ENCODE measurements around the gene FBLL1. TPM values are rescaled to one million over a fixed set of nuclear protein-coding genes. Genes with fewer than 3 reads are reported as not detected.
A peak's percentile ranks its signal among the peaks of the same experiment; 100 is the strongest.
"Not testable (repeated sequence)": the region's sequence is repeated elsewhere in the genome, so short reads cannot be mapped to it uniquely, and the experiment has no call there.

FBLL1 gene
- total RNA-seq, 6 experiments from 2014 or later = not detected

- H3K27me3 Mint-ChIP-seq (ENCODE audit: insufficient read depth) = peaks cover 12% of the 10 kb centered on the region
- H3K4me1 Mint-ChIP-seq (ENCODE audit: low read depth) = no peaks in the 10 kb centered on the region; the same call in 1 of the 2 replicates
- peaks cover 7% of the 10 kb centered on the region for H3K9me3 Mint-ChIP-seq
- no peak overlapping the region for H3K27ac Mint-ChIP-seq
- peaks cover 12% of the 10 kb centered on the region for H3K36me3 Mint-ChIP-seq (ENCODE audit: low read depth)
- H3K4me3 Mint-ChIP-seq = no peak overlapping the region
- no peak for DNase-seq
- TF ChIP-seq, protein P1, sequence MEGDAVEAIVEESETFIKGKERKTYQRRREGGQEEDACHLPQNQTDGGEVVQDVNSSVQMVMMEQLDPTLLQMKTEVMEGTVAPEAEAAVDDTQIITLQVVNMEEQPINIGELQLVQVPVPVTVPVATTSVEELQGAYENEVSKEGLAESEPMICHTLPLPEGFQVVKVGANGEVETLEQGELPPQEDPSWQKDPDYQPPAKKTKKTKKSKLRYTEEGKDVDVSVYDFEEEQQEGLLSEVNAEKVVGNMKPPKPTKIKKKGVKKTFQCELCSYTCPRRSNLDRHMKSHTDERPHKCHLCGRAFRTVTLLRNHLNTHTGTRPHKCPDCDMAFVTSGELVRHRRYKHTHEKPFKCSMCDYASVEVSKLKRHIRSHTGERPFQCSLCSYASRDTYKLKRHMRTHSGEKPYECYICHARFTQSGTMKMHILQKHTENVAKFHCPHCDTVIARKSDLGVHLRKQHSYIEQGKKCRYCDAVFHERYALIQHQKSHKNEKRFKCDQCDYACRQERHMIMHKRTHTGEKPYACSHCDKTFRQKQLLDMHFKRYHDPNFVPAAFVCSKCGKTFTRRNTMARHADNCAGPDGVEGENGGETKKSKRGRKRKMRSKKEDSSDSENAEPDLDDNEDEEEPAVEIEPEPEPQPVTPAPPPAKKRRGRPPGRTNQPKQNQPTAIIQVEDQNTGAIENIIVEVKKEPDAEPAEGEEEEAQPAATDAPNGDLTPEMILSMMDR (IDR thresholded peaks at IDR 0.05) = no peak
Observed at GRCh38 chr5:168527756-168528295, 1.3 kb upstream of the FBLL1 start.

- Mint-ChIP-seq H3K27me3 (ENCODE audit: insufficient read depth) (peaks cover 11% of the 10 kb centered on the region), H3K36me3 (ENCODE audit: low read depth) (peaks cover 12% of the 10 kb centered on the region), H3K9me3 (peaks cover 7% of the 10 kb centered on the region), H3K4me3 (no peak overlapping the region), H3K4me1 (ENCODE audit: low read depth) (no peaks in the 10 kb centered on the region; the same call in 1 of the 2 replicates), H3K27ac (no peak overlapping the region)
- TF ChIP-seq, protein P1 (IDR thresholded peaks at IDR 0.05) = no peak
- no peak for DNase-seq
Observed at GRCh38 chr5:168529374-168530234, 499 bp downstream of the FBLL1 start.

DNA sequence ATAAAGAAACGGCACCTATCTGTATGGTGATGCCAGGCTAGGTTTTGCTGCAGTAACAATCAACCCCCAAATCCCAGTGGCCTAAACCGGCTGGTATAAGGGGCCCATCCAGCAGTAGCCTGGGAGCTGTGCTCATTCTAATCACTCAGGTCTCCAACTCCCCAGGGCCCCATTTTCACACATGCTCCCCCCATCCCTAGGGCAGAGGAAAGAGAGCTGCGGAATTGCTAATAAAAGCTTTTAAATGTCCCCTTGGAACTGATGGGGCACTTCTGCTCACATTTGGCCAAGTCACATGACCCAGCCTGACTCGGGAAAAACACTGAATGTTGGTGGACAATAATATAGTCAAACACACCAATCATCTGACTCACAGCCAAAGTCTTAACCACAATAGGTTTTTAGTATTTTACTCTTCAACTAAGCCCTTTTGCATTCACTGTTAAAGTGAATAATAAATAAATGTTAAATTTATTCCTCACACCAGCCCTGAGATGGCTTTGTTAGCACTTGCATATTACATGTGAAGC lies 1.6 kb downstream of the FBLL1 start:
- Mint-ChIP-seq H3K27me3 (ENCODE audit: insufficient read depth) (peaks cover 17% of the 10 kb centered on the region), H3K9me3 (peaks cover 7% of the 10 kb centered on the region), H3K27ac (no peak overlapping the region), H3K4me1 (ENCODE audit: low read depth) (no peaks in the 10 kb centered on the region; the same call in 1 of the 2 replicates), H3K4me3 (no peak overlapping the region), H3K36me3 (ENCODE audit: low read depth) (peaks cover 12% of the 10 kb centered on the region)
- TF ChIP-seq, protein P1 (IDR thresholded peaks at IDR 0.05) = no peak
- DNase-seq = peak; percentile 7

DNA sequence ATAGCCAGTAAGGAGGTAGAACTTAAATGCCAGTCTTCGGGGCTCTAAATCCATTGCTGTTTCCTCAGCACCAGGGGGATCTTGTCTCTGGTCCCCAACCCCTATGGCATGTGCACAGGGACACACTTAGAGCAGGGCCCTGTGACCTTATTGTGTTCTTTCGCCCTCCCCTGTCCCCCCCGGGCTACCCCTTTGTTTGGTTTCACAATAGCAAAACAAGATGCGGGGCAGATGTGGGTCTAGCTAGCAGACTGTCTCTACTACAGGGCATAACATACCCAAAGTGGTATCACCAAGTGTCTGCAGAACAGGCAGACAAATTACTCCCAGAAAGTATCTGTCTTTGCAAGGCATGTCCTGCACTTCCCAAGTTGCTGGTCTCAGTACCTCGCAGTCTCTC lies 2.1 kb downstream of the FBLL1 start:
- TF ChIP-seq, protein P1 (IDR thresholded peaks at IDR 0.05) = no peak
- Mint-ChIP-seq H3K27me3 (ENCODE audit: insufficient read depth) (peaks cover 17% of the 10 kb centered on the region), H3K4me3 (no peak overlapping the region)

GRCh38 chr5:168531987-168532864 lies 3.1 kb downstream of the FBLL1 start:
- H3K4me3 Mint-ChIP-seq = no peak overlapping the region
- H3K27ac Mint-ChIP-seq = no peak overlapping the region
- no peak for DNase-seq
- TF ChIP-seq, protein P1 (IDR thresholded peaks at IDR 0.05) = no peak
- peaks cover 7% of the 10 kb centered on the region for H3K9me3 Mint-ChIP-seq
- H3K36me3 Mint-ChIP-seq (ENCODE audit: low read depth) = peaks cover 12% of the 10 kb centered on the region
- no peaks in the 10 kb centered on the region; the same call in 1 of the 2 replicates for H3K4me1 Mint-ChIP-seq (ENCODE audit: low read depth)
- H3K27me3 Mint-ChIP-seq (ENCODE audit: insufficient read depth) = peaks cover 19% of the 10 kb centered on the region

More for the DNA sequence above, 2.1 kb downstream of the FBLL1 start:
- Mint-ChIP-seq H3K4me1 (ENCODE audit: low read depth) (no peaks in the 10 kb centered on the region; the same call in 1 of the 2 replicates), H3K36me3 (ENCODE audit: low read depth) (peaks cover 12% of the 10 kb centered on the region), H3K27ac (no peak overlapping the region), H3K9me3 (peaks cover 7% of the 10 kb centered on the region)
- no peak for DNase-seq

- not testable (repeated sequence) for H3K9me3 Mint-ChIP-seq; H3K27ac Mint-ChIP-seq; DNase-seq; H3K36me3 Mint-ChIP-seq (ENCODE audit: low read depth); H3K4me3 Mint-ChIP-seq; H3K4me1 Mint-ChIP-seq (ENCODE audit: low read depth)
- peaks cover 16% of the 10 kb centered on the region for H3K27me3 Mint-ChIP-seq (ENCODE audit: insufficient read depth)
Observed at GRCh38 chr5:168534351-168534750, 5.2 kb downstream of the FBLL1 start.
